ENCODE measurements around the gene SLC12A8.

The SLC12A8 gene

DNA sequence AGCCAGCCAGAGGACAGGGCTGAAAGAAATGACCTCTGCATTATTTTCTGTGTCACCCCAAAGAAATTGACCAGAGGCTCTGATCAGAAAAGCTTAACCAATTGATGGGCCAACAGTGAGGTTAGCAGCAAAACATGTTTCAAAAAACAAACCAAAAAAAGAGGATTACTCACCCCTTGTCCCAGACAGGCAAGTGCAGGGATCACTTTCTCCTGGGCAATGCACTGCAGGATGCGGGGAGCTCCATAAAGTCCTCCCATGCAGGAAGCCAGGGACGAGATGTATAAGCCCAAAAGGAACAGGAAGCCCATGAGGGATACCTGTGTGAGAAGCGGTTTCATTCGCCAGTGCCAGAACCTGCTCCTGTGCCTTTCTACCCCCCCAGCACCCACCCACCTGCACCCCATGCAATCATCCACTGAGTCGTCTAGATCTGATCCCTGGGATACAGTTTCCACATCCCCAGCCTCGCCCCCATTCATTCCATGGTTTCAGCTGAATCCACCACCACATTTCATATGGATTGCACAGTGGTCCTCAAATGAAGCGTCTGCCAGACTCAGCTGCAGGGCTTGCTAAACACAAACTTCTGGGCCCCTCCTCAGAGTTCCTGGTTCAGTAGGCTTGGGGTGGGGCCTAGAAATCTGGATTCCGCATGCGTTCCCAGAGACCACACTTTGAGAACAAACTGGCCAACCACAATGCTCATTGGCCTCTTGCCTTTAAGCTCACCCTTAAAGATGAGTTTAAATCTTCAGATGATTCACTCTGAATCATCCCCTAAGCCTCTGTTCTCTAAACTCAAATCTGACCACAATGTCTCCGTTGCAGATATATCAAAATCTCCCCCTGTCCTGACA is 102.3 kb downstream of the SLC12A8 start:
- Histone ChIP-seq H3K79me2 (ENCODE audit: low read length) (no peaks in the 10 kb centered on the region), H3K27ac (ENCODE audit: low read length) (no peak overlapping the region), H3K9me3 (replicated peaks; ENCODE audit: insufficient read depth, low read length) (no peaks in the 10 kb centered on the region), H4K20me1 (ENCODE audit: insufficient read depth, low read length) (no peaks in the 10 kb centered on the region), H3K4me3 (ENCODE audit: low read length) (no peak overlapping the region), H2AFZ (ENCODE audit: low read length) (no peak overlapping the region), H3K27me3 (replicated peaks; ENCODE audit: insufficient read depth, low read length) (no peaks in the 10 kb centered on the region), H3K36me3 (replicated peaks; ENCODE audit: insufficient read depth, low read length) (no peaks in the 10 kb centered on the region), H3F3A (ENCODE audit: insufficient read depth, low read length) (no peaks in the 10 kb centered on the region), H3K9ac (ENCODE audit: low read length) (no peak overlapping the region), H3K4me2 (ENCODE audit: low read depth, low read length) (no peak overlapping the region), H3K9me2 (replicated peaks; ENCODE audit: insufficient read depth, low read length) (no peaks in the 10 kb centered on the region), H3K4me1 (ENCODE audit: low read length) (no peaks in the 10 kb centered on the region)
- TF ChIP-seq EZH2 (optimal IDR thresholded peaks at IDR 0.05; ENCODE audit: low read depth, low read length): no peak
- no peak for TF ChIP-seq EZH2phosphoT487 (IDR thresholded peaks at IDR 0.05; ENCODE audit: low read length)
- TF ChIP-seq, protein P1, sequence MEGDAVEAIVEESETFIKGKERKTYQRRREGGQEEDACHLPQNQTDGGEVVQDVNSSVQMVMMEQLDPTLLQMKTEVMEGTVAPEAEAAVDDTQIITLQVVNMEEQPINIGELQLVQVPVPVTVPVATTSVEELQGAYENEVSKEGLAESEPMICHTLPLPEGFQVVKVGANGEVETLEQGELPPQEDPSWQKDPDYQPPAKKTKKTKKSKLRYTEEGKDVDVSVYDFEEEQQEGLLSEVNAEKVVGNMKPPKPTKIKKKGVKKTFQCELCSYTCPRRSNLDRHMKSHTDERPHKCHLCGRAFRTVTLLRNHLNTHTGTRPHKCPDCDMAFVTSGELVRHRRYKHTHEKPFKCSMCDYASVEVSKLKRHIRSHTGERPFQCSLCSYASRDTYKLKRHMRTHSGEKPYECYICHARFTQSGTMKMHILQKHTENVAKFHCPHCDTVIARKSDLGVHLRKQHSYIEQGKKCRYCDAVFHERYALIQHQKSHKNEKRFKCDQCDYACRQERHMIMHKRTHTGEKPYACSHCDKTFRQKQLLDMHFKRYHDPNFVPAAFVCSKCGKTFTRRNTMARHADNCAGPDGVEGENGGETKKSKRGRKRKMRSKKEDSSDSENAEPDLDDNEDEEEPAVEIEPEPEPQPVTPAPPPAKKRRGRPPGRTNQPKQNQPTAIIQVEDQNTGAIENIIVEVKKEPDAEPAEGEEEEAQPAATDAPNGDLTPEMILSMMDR (IDR thresholded peaks at IDR 0.05; ENCODE audit: low read length): no peak
- no peak for DNase-seq

DNA sequence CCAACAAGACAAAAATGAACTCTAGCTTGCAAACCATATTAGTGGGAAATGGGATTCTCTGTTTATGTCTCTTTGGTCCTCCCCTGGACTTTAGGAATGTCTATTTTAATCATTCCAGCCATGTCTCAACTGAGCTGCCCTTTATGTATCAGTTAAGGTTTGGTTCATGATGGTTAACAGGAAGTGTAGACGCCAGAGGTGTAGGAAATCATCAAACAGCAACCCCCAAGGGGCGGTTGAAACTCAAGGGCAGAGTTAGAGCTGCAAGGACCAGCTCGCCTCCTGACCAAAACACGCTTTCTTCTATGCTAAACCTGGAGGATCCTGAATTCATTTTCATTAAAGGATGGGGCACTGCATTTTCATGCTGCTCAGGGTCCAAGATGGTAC is 103.0 kb downstream of the SLC12A8 start:
- H4K20me1 ChIP-seq (ENCODE audit: insufficient read depth, low read length): no peaks in the 10 kb centered on the region
- no peaks in the 10 kb centered on the region for H3K36me3 ChIP-seq (replicated peaks; ENCODE audit: insufficient read depth, low read length)
- no peak for DNase-seq
- no peaks in the 10 kb centered on the region for H3K9me2 ChIP-seq (replicated peaks; ENCODE audit: insufficient read depth, low read length)
- no peaks in the 10 kb centered on the region for H3K27me3 ChIP-seq (replicated peaks; ENCODE audit: insufficient read depth, low read length)
- no peak overlapping the region for H3K27ac ChIP-seq (ENCODE audit: low read length)
- no peaks in the 10 kb centered on the region for H3K79me2 ChIP-seq (ENCODE audit: low read length)
- no peak overlapping the region for H3K4me2 ChIP-seq (ENCODE audit: low read depth, low read length)
- TF ChIP-seq, protein P1 (IDR thresholded peaks at IDR 0.05; ENCODE audit: low read length): no peak
- TF ChIP-seq EZH2 (optimal IDR thresholded peaks at IDR 0.05; ENCODE audit: low read depth, low read length) (no peak), EZH2phosphoT487 (IDR thresholded peaks at IDR 0.05; ENCODE audit: low read length) (no peak)
- H3K4me1 ChIP-seq (ENCODE audit: low read length): no peaks in the 10 kb centered on the region
- no peak overlapping the region for H3K4me3 ChIP-seq (ENCODE audit: low read length)
- H3K9me3 ChIP-seq (replicated peaks; ENCODE audit: insufficient read depth, low read length): no peaks in the 10 kb centered on the region
- no peak overlapping the region for H3K9ac ChIP-seq (ENCODE audit: low read length)
- H3F3A ChIP-seq (ENCODE audit: insufficient read depth, low read length): no peaks in the 10 kb centered on the region
- no peak overlapping the region for H2AFZ ChIP-seq (ENCODE audit: low read length)

DNA sequence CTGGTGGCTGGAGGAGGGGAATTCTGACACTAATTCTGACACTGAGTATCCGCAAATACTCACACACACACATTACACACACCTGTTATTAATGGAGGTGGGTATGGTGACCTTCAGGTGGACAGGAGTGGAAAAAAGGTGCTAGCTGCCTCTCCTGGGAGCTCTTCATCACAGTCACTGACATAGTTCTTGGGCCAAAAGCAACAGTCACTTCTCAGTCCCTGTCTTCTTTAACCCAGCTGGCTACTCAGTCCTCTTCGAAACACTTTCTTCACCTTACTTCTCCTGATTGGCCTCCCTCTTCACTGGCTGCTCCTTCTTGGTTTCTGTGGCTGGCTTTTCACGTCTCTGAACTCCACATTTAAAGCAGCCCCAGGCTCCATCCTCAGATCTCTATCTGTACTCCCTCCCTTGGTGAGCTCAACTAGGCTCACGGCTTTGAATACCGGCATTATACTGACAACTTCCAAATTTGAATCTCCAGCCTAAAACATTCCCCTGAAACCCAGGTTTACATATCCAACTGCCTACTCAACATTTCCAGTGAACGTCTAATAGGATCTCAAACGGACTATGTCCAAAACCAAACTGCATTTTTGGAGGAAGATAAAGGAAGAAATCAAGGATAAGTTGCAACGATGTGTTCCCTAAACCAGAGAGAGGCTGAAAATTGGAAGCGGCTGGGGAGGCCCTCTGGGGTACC is 103.6 kb downstream of the SLC12A8 start:
- Histone ChIP-seq H3K27me3 (replicated peaks; ENCODE audit: insufficient read depth, low read length) (no peaks in the 10 kb centered on the region), H4K20me1 (ENCODE audit: insufficient read depth, low read length) (no peaks in the 10 kb centered on the region), H3K4me2 (ENCODE audit: low read depth, low read length) (no peak overlapping the region), H2AFZ (ENCODE audit: low read length) (no peak overlapping the region), H3K27ac (ENCODE audit: low read length) (no peak overlapping the region), H3K79me2 (ENCODE audit: low read length) (no peaks in the 10 kb centered on the region), H3F3A (ENCODE audit: insufficient read depth, low read length) (no peaks in the 10 kb centered on the region), H3K36me3 (replicated peaks; ENCODE audit: insufficient read depth, low read length) (no peaks in the 10 kb centered on the region), H3K9ac (ENCODE audit: low read length) (no peak overlapping the region), H3K4me1 (ENCODE audit: low read length) (no peaks in the 10 kb centered on the region), H3K4me3 (ENCODE audit: low read length) (no peak overlapping the region), H3K9me2 (replicated peaks; ENCODE audit: insufficient read depth, low read length) (no peaks in the 10 kb centered on the region), H3K9me3 (replicated peaks; ENCODE audit: insufficient read depth, low read length) (no peaks in the 10 kb centered on the region)
- TF ChIP-seq, protein P1 (IDR thresholded peaks at IDR 0.05; ENCODE audit: low read length): no peak
- TF ChIP-seq EZH2 (optimal IDR thresholded peaks at IDR 0.05; ENCODE audit: low read depth, low read length) (no peak), EZH2phosphoT487 (IDR thresholded peaks at IDR 0.05; ENCODE audit: low read length) (no peak)
- DNase-seq: no peak
